Breast epithelium (tissue), 4 donors: ENCODE data around the gene KNOP1. TPM values are rescaled to one million over a fixed set of nuclear protein-coding genes. Genes with fewer than 3 reads are reported as not detected.

Experiments
- DNase-seq, 2 donors: peaks; one replicate each; pipeline ENCODE4 v3.0.0-alpha.2; 2019; ENCODE audit warnings: low spot score in 2 of 2
- H3K27ac ChIP-seq, 2 donors: fragments of 200-600 bp; sonication (generic) in 1 of 2; one replicate each; pipeline ENCODE4 v1.5.1; 2016 to 2019; ENCODE audit warnings: mild to moderate bottlenecking in 1 of 2
- H3K27me3 ChIP-seq, 2 donors: fragments of 200-600 bp; sonication (generic) in 1 of 2; one replicate each; pipeline versions ENCODE4 v1.5.1 to v1.6.0; 2017 to 2019; ENCODE audit warnings: control low read depth in 1 of 2, mild to moderate bottlenecking in 1 of 2
- H3K36me3 ChIP-seq: fragments of 200-600 bp; one replicate; pipeline ENCODE4 v1.5.1; 2019
- H3K4me1 ChIP-seq, 2 donors: fragments of 200-600 bp; sonication (generic); one replicate each; pipeline ENCODE4 v1.5.1; 2016 to 2019; ENCODE audit warnings: control low read depth in 1 of 2
- H3K4me3 ChIP-seq, 3 donors: fragments of 200-600 bp; sonication (generic); 1 replicate in 2 of 3; 2 replicates in 1 of 3; pipeline ENCODE4 v1.5.1; 2016 to 2019; ENCODE audit warnings: mild to moderate bottlenecking in 3 of 3, moderate library complexity in 2 of 3
- H3K9me3 ChIP-seq, 2 donors: fragments of 200-600 bp; sonication (generic) in 1 of 2; one replicate each; pipeline ENCODE4 v1.5.1; 2016 to 2019; ENCODE audit warnings: control low read depth in 1 of 2
- CTCF ChIP-seq, 3 donors: fragments of 450-650 bp; IDR thresholded peaks; one replicate each; pipeline ENCODE4 v1.5.1; 2016 to 2017; ENCODE audit warnings: antibody characterized with exemption in 3 of 3, mild to moderate bottlenecking in 3 of 3, moderate library complexity in 3 of 3
- POLR2A ChIP-seq: fragments of 450-650 bp; IDR thresholded peaks from one replicate; pipeline ENCODE4 v1.6.1; 2016; ENCODE audit warnings: antibody characterized with exemption, mild to moderate bottlenecking, moderate library complexity
- POLR2AphosphoS5 ChIP-seq, 3 donors: sonication (generic); formaldehyde crosslinking; IDR thresholded peaks; one replicate each; pipeline ENCODE4 v1.6.1; 2017; ENCODE audit warnings: antibody characterized with exemption in 3 of 3
- intact Hi-C: fragments of 100-400 bp; cut with DNase I; formaldehyde crosslinking; loops from one replicate; pipeline ENCODE4 v1.15.1; 2023; ENCODE audit warnings: low total_unique reads
- total RNA-seq, 3 donors: library from RNA; depleted of rRNA; stranded (reverse); fragments of >200 nt; gene quantifications; one replicate each; pipeline ENCODE4 v1.1.0, GENCODE V29; 2016

KNOP1 gene
- total RNA-seq, 3 donors from 2014 or later: 12.3 to 15.4 (median 13.0) TPM

GRCh38 chr16:19733551-19733950, 15.5 kb upstream of the KNOP1 start:
- intact Hi-C loops: no loop called here
- no peaks in the 10 kb centered on the region for H3K36me3 ChIP-seq
- no peak for DNase-seq

DNA sequence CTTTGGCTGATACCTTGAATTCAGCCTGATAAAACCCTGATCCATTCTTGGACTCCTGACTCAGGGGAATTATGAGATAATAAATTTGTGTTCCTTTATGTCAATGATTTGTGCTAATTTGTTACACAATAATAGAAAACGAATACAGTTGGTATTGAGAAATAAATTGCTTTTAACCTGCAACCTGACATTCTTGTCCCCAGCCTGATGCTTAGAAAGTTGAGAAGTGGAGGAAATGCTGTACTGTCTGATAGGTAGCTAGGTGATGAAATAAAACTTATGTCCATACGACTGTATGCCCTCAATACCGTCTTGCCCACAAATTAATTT, 10.6 kb upstream of the KNOP1 start:
- no peaks in the 10 kb centered on the region for H3K9me3 ChIP-seq
- H3K27me3 ChIP-seq: no peaks in the 10 kb centered on the region
- no peak overlapping the region for H3K27ac ChIP-seq
- DNase-seq: no peak
- H3K4me3 ChIP-seq: no peak overlapping the region
- intact Hi-C loops: no loop called here
- no peaks in the 10 kb centered on the region for H3K4me1 ChIP-seq
- no peaks in the 10 kb centered on the region for H3K36me3 ChIP-seq
- no peak for TF ChIP-seq CTCF (IDR thresholded peaks at IDR 0.05)
- TF ChIP-seq POLR2A: no peak

More at GRCh38 chr16:19733551-19733950, 15.5 kb upstream of the KNOP1 start:
- no peak overlapping the region for H3K27ac ChIP-seq
- H3K4me1 ChIP-seq: no peaks in the 10 kb centered on the region
- TF ChIP-seq POLR2A: no peak
- no peak for TF ChIP-seq CTCF (IDR thresholded peaks at IDR 0.05)
- no peak for TF ChIP-seq POLR2AphosphoS5 (IDR thresholded peaks at IDR 0.05)
- H3K9me3 ChIP-seq: no peaks in the 10 kb centered on the region
- H3K4me3 ChIP-seq: no peak overlapping the region
- no peaks in the 10 kb centered on the region for H3K27me3 ChIP-seq

- H3K36me3 ChIP-seq: no peaks in the 10 kb centered on the region
- H3K4me1 ChIP-seq: peaks cover 0 to 6% of the 10 kb centered on the region in 2 donors
- H3K27ac ChIP-seq: no peak overlapping the region
- no peaks in the 10 kb centered on the region for H3K9me3 ChIP-seq
- TF ChIP-seq POLR2A (no peak), POLR2AphosphoS5 (IDR thresholded peaks at IDR 0.05) (no peak), CTCF (IDR thresholded peaks at IDR 0.05) (no peak)
- H3K27me3 ChIP-seq: no peaks in the 10 kb centered on the region
- intact Hi-C loops: no loop called here
- H3K4me3 ChIP-seq: no peak overlapping the region
- DNase-seq: no peak
Observed at GRCh38 chr16:19722981-19723380, 5.0 kb upstream of the KNOP1 start.

DNA sequence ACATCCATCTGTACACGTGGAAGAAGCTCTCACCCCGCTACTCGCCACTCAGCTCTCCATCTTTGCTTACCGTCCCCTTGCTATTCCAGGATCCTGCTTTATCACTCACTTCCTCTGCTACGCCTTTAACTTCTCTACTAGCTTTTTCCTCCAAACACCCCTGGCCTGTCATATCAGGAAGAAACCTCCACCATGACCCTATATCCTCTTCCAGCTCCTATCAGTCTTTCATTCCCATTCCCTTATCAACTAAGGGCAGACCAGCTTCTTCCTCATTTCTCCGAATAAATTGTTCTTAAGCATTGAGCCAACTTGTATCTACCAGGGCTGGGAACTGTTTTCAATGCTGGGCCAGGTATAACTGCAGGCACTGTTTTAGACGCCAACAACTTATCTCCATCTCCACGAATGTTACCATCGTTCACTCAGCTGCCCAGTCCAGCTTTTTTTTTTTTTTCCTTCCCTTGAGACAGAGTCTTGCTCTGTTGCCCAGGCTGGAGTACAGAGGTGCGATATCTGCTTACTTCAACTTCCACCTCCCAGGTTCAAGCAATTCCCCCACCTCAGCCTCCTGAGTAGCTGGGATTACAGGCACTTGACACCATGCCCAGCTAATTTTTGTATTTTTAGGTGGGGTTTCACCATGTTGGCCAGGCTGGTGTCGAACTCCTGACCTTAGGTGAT, 4.4 kb upstream of the KNOP1 start:
- intact Hi-C loops: no loop called here
- Histone ChIP-seq H3K36me3 (no peaks in the 10 kb centered on the region), H3K27me3 (no peaks in the 10 kb centered on the region), H3K9me3 (no peaks in the 10 kb centered on the region), H3K4me1 (peaks cover 0 to 6% of the 10 kb centered on the region in 2 donors), H3K27ac (no peak overlapping the region), H3K4me3 (no peak overlapping the region)
- no peak for DNase-seq
- no peak for TF ChIP-seq POLR2AphosphoS5 (IDR thresholded peaks at IDR 0.05)
- no peak for TF ChIP-seq POLR2A
- no peak for TF ChIP-seq CTCF (IDR thresholded peaks at IDR 0.05)

DNA sequence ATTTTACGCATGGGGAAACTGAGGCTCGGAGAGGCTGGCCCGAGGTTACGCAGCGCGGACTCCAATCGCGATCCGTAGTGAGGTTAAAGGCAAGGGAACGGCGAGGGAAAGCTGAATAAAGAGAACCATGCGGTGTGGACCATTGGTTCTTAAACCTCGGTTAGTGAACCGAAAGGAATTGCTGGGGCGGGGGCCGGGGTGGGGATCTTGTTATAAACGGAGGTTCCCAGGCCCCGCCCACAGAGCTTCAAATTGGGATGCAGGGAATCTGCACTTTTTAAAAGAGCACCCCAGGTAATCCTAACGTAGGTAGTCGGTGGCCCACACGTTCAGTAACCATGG, 568 bp upstream of the KNOP1 start:
- H3K4me3 ChIP-seq: peak overlapping the region; percentile 69 to 99 (median 88)
- H3K27me3 ChIP-seq: no peaks in the 10 kb centered on the region
- intact Hi-C loops: loop anchor here (10.0 kb wide), 1 partner anchor 166 kb away; the partner anchor contains the start of gene GPRC5B
- TF ChIP-seq CTCF (IDR thresholded peaks at IDR 0.05) (no peak), POLR2A (no peak), POLR2AphosphoS5 (IDR thresholded peaks at IDR 0.05) (no peak)
- H3K9me3 ChIP-seq: no peaks in the 10 kb centered on the region
- H3K27ac ChIP-seq: peak overlapping the region; percentile 76 to 94
- no peak for DNase-seq
- peaks cover 5 to 24% of the 10 kb centered on the region in 2 donors for H3K4me1 ChIP-seq
- H3K36me3 ChIP-seq: no peaks in the 10 kb centered on the region
